Prostate gland (tissue), 2 donors: ENCODE data around the gene PTPRD.

Source experiments
- CTCF ChIP-seq, 4 experiments: fragments of 200-600 bp in 2 of 4; fragments of 450-650 bp in 2 of 4; sonication (generic) in 2 of 4; IDR thresholded peaks; 1 replicate in 3 of 4; 2 replicates in 1 of 4; pipeline ENCODE4 v1.5.1; 2016 to 2019; ENCODE audit warnings: antibody characterized with exemption in 4 of 4, mild to moderate bottlenecking in 2 of 4, moderate library complexity in 2 of 4
- POLR2A ChIP-seq: fragments of 450-650 bp; IDR thresholded peaks from one replicate; pipeline ENCODE4 v1.6.1; 2016; ENCODE audit warnings: antibody characterized with exemption, mild to moderate bottlenecking
- POLR2AphosphoS5 ChIP-seq: sonication (generic); formaldehyde crosslinking; IDR thresholded peaks from one replicate; pipeline ENCODE4 v1.6.1; 2017; ENCODE audit warnings: antibody characterized with exemption

GRCh38 chr9:8766096-8766495, 1846.7 kb downstream of the PTPRD start:
- no peak for TF ChIP-seq CTCF (IDR thresholded peaks at IDR 0.05)
- TF ChIP-seq POLR2A, result no peak
- TF ChIP-seq POLR2AphosphoS5, result no peak
